SK-N-SH treated with all-trans-retinoic acid at 6 μM for 48 hours (cell line): ENCODE measurements around the gene SLC7A4.

Source experiments
- ARNTL ChIP-seq: fragments of 450-650 bp; formaldehyde crosslinking; IDR thresholded peaks from 2 replicates; pipeline ENCODE4 v1.5.0; 2020; ENCODE audit warnings: low read depth, mild to moderate bottlenecking, moderate library complexity, borderline replicate concordance
- CREB5 ChIP-seq: fragments of 250-450 bp; sonication (Bioruptor Pico); IDR thresholded peaks from 2 replicates; pipeline ENCODE4 v1.5.1; 2020; ENCODE audit warnings: low read depth, mild to moderate bottlenecking, moderate library complexity
- CSDC2 ChIP-seq: fragments of 250-450 bp; sonication (Bioruptor Pico); IDR thresholded peaks from 2 replicates; pipeline ENCODE4 v1.5.0; 2020; ENCODE audit warnings: mild to moderate bottlenecking, moderate library complexity
- GLIS3 ChIP-seq: fragments of 250-450 bp; sonication (Bioruptor Pico); IDR thresholded peaks from 2 replicates; pipeline ENCODE4 v1.5.0; 2020; ENCODE audit warnings: mild to moderate bottlenecking, moderate library complexity
- ISL1 ChIP-seq: fragments of 250-450 bp; sonication (Bioruptor Pico); IDR thresholded peaks from 2 replicates; pipeline ENCODE4 v2.1.2; 2022; ENCODE audit warnings: mild to moderate bottlenecking, moderate library complexity
- PATZ1 ChIP-seq: fragments of 250-450 bp; sonication (Bioruptor Pico); IDR thresholded peaks from 2 replicates; pipeline ENCODE4 v1.8.0; 2020; ENCODE audit warnings: mild to moderate bottlenecking, moderate library complexity, borderline replicate concordance
- PPARA ChIP-seq: fragments of 250-450 bp; sonication (Bioruptor Pico); IDR thresholded peaks from 2 replicates; pipeline ENCODE4 v1.5.0; 2020; ENCODE audit warnings: mild to moderate bottlenecking, borderline replicate concordance
- RARB ChIP-seq: fragments of 250-450 bp; sonication (Bioruptor Pico); IDR thresholded peaks from 2 replicates; pipeline ENCODE4 v1.8.0; 2021; ENCODE audit warnings: mild to moderate bottlenecking, moderate library complexity
- TOX ChIP-seq: fragments of 250-450 bp; sonication (Bioruptor Pico); IDR thresholded peaks from 2 replicates; pipeline ENCODE4 v1.8.0; 2021; ENCODE audit warnings: mild to moderate bottlenecking, moderate library complexity, borderline replicate concordance
- ZFP3 ChIP-seq: fragments of 250-450 bp; sonication (Bioruptor Pico); IDR thresholded peaks from 2 replicates; pipeline ENCODE4 v1.5.0; 2020; ENCODE audit warnings: mild to moderate bottlenecking, moderate library complexity
- ZFP30 ChIP-seq: fragments of 450-650 bp; formaldehyde crosslinking; IDR thresholded peaks from 2 replicates; pipeline ENCODE4 v1.5.0; 2022; ENCODE audit warnings: mild to moderate bottlenecking, moderate library complexity
- ZNF565 ChIP-seq: fragments of 450-650 bp; formaldehyde crosslinking; conservative IDR thresholded peaks from 2 replicates; pipeline ENCODE4 v1.5.0; 2020; ENCODE audit warnings: low read depth, mild to moderate bottlenecking, moderate library complexity
- ZNF70 ChIP-seq: fragments of 450-650 bp; formaldehyde crosslinking; IDR thresholded peaks from 2 replicates; pipeline ENCODE4 v1.5.0; 2020; ENCODE audit warnings: mild to moderate bottlenecking, moderate library complexity
- ZNF8 ChIP-seq: fragments of 450-650 bp; formaldehyde crosslinking; IDR thresholded peaks from 2 replicates; pipeline ENCODE4 v1.5.0; 2020; ENCODE audit warnings: mild to moderate bottlenecking, moderate library complexity

- TF ChIP-seq CREB5 (CRISPR knock-in tag) (no peak), RARB (CRISPR knock-in tag) (no peak), PPARA (CRISPR knock-in tag) (no peak), ZNF565 (CRISPR knock-in tag) (no peak), ZNF8 (CRISPR knock-in tag) (no peak), PATZ1 (CRISPR knock-in tag) (no peak), ISL1 (CRISPR knock-in tag) (no peak), ZFP30 (no peak), ARNTL (CRISPR knock-in tag) (no peak), ZNF70 (no peak), GLIS3 (CRISPR knock-in tag) (no peak), ZFP3 (CRISPR knock-in tag) (no peak), CSDC2 (CRISPR knock-in tag) (no peak), TOX (no peak)
Observed at GRCh38 chr22:21034989-21035388, 2.6 kb upstream of the SLC7A4 start.
